Psoas muscle (tissue), 8 donors: ENCODE data around the gene CDRT4. TPM values are rescaled to one million over a fixed set of nuclear protein-coding genes. Genes with fewer than 3 reads are reported as not detected.

Source experiments
- ATAC-seq, 4 donors: fragments of 200-7000 bp; cut with Tn5 transposase; one replicate each; pipeline ENCODE4 v1.9.1; 2020; ENCODE audit warnings: moderate library complexity in 3 of 4, mild to moderate bottlenecking in 2 of 4
- DNase-seq, 2 donors: peaks; one replicate each; pipeline ENCODE4 v3.0.0-alpha.2; 2020
- H3K27ac ChIP-seq: fragments of 200-600 bp; one replicate; pipeline ENCODE4 v1.8.0; 2022
- H3K27me3 ChIP-seq, 3 donors: fragments of 200-600 bp in 1 of 3; one replicate each; pipeline versions ENCODE4 v1.6.1 to v1.8.0; 2013 to 2022; ENCODE audit warnings: low read length in 2 of 3, mild to moderate bottlenecking in 2 of 3, moderate library complexity in 1 of 3; ENCODE audit not compliant: insufficient read depth in 3 of 3
- H3K36me3 ChIP-seq, 2 donors: fragments of 200-600 bp in 1 of 2; one replicate each; pipeline versions ENCODE4 v1.6.1 to v1.8.0; 2013 to 2022; ENCODE audit warnings: low read depth in 1 of 2, mild to moderate bottlenecking in 1 of 2, moderate library complexity in 1 of 2; ENCODE audit not compliant: insufficient read depth in 1 of 2
- H3K4me1 ChIP-seq: fragments of 200-600 bp; one replicate; pipeline ENCODE4 v1.8.0; 2022
- H3K4me3 ChIP-seq: fragments of 200-600 bp; one replicate; pipeline ENCODE4 v1.8.0; 2022; ENCODE audit warnings: mild to moderate bottlenecking
- H3K9me3 ChIP-seq: fragments of 200-600 bp; one replicate; pipeline ENCODE4 v1.8.0; 2022
- CTCF ChIP-seq: fragments of 200-600 bp; IDR thresholded peaks from one replicate; pipeline ENCODE4 v1.8.0; 2022; ENCODE audit warnings: antibody characterized with exemption
- WGBS, 3 donors: extraction: QIAGEN DNeasy Blood & Tissue Kit; methylation state at CpG; one replicate each; pipeline versions ENCODE4 v1.1.6 to v1.1.7; 2013; 5-methylcytosine and 5-hydroxymethylcytosine counted together
- intact Hi-C, 2 donors: fragments of 100-400 bp; cut with DNase I; formaldehyde crosslinking; loops; one replicate each; pipeline versions ENCODE4 v1.11.0 to v1.14.2; 2022
- polyA plus RNA-seq, 3 donors: library from polyadenylated mRNA; stranded (reverse); fragments of 200-250 nt; gene quantifications; one replicate each; pipeline ENCODE4 v1.2.3, GENCODE V29; 2013
- total RNA-seq, 4 donors: library from RNA; stranded (reverse); fragmentation: NEBNext Ultra II Directional in 2 of 4; extraction: Animal tissue kit (Norgen Biotek cat#: 25700) in 2 of 4; gene quantifications; one replicate each; pipeline versions ENCODE4 v1.2.1 to v1.2.4, GENCODE V29; 2021 to 2023
- donor health status: healthy with polysubstance abuse.
- donor health status: DM: no; HTN: no; CAD: no; lungs with moderate emphysema.
- donor health status: Bipolar disorder and iron deficiency.
- donor health status: healthy.
- donor health status: DM: yes; HTN: yes; CAD: no.
- donor health status: DM: no; HTN: no; CAD: no.
- donor health status: DM: no; HTN: no; CAD: no.
- donor health status: DM: yes; HTN: yes; CAD: no.

CDRT4 gene
- total and polyA plus RNA-seq, 7 donors: 0.29 to 2.0 (median 0.73) TPM; not detected in 1

GRCh38 chr17:15469260-15469659, 1.8 kb upstream of the CDRT4 start:
- peak; percentile 59 to 74 for DNase-seq

GRCh38 chr17:15468126-15468525, 705 bp upstream of the CDRT4 start:
- Histone ChIP-seq H3K4me1 (peaks cover 12% of the 10 kb centered on the region), H3K4me3 (no peak overlapping the region), H3K27me3 (no peaks in the 10 kb centered on the region), H3K27ac (no peak overlapping the region), H3K36me3 (no peaks in the 10 kb centered on the region), H3K9me3 (no peaks in the 10 kb centered on the region)
- TF ChIP-seq CTCF: no peak
- intact Hi-C loops: no loop called here
- DNase-seq (no peak), ATAC-seq (no peak)
- WGBS, 3 donors: 43 to 45% (median 44%) methylated on average over 4 of the region's 4 CpGs

More at GRCh38 chr17:15469260-15469659, 1.8 kb upstream of the CDRT4 start:
- intact Hi-C loops: no loop called here
- ATAC-seq: peak in 3 of 4 donors; percentile 40 to 56 (median 45)
- peaks cover under 1% of the 10 kb centered on the region for H3K4me1 ChIP-seq
- TF ChIP-seq CTCF: no peak
- H3K27ac ChIP-seq: no peak overlapping the region
- no peak overlapping the region for H3K4me3 ChIP-seq
- H3K36me3 ChIP-seq: no peaks in the 10 kb centered on the region
- no peaks in the 10 kb centered on the region for H3K9me3 ChIP-seq
- no peaks in the 10 kb centered on the region for H3K27me3 ChIP-seq
- 34 to 59% (median 43%) methylated on average over 7 of the region's 7 CpGs for WGBS, 3 donors

- TF ChIP-seq CTCF: no peak
- Histone ChIP-seq H3K9me3 (no peaks in the 10 kb centered on the region), H3K4me3 (no peak overlapping the region), H3K4me1 (peaks cover 17% of the 10 kb centered on the region), H3K27me3 (no peaks in the 10 kb centered on the region), H3K27ac (no peak overlapping the region), H3K36me3 (no peaks in the 10 kb centered on the region)
- intact Hi-C loops: no loop called here
- DNase-seq (no peak), ATAC-seq (no peak)
- WGBS, 3 donors: 85 to 91% (median 89%) methylated on average over 6 of the region's 6 CpGs
Observed at GRCh38 chr17:15466131-15466530, 1.3 kb downstream of the CDRT4 start.

GRCh38 chr17:15465045-15465701, 2.2 kb downstream of the CDRT4 start:
- peaks cover 17% of the 10 kb centered on the region for H3K4me1 ChIP-seq
- no peak overlapping the region for H3K27ac ChIP-seq
- 97 to 100% (median 98%) methylated on average over 2 of the region's 2 CpGs for WGBS, 3 donors
- no peak for TF ChIP-seq CTCF
- ATAC-seq: no peak
- no peak overlapping the region for H3K4me3 ChIP-seq
- no peak for DNase-seq
- H3K27me3 ChIP-seq: no peaks in the 10 kb centered on the region
- intact Hi-C loops: no loop called here
- no peaks in the 10 kb centered on the region for H3K9me3 ChIP-seq
- H3K36me3 ChIP-seq: no peaks in the 10 kb centered on the region
